ENCODE measurements around the gene SLC9A9. TPM values are rescaled to one million over a fixed set of nuclear protein-coding genes. Genes with fewer than 3 reads are reported as not detected.
A peak's percentile ranks its signal among the peaks of the same experiment; 100 is the strongest.

SLC9A9 gene
- total RNA-seq, 1 donor from 2014 or later: 0.22 TPM

GRCh38 chr3:143354342-143354741 lies 493.9 kb downstream of the SLC9A9 start:
- Mint-ChIP-seq H3K36me3 (no peaks in the 10 kb centered on the region), H3K27me3 (ENCODE audit: insufficient read depth, low read depth) (no peaks in the 10 kb centered on the region), H3K27ac (no peak overlapping the region), H3K4me3 (no peak overlapping the region), H3K9me3 (no peaks in the 10 kb centered on the region), H3K4me1 (peaks cover 30% of the 10 kb centered on the region)
- no peak overlapping the region for H3K4me3 ChIP-seq
- H4K20me1 ChIP-seq (ENCODE audit: low read depth): no peaks in the 10 kb centered on the region
- no peaks in the 10 kb centered on the region for H3F3A ChIP-seq (ENCODE audit: low read depth)
- no peak overlapping the region for H3K4me2 ChIP-seq
- H3K9ac ChIP-seq: no peak overlapping the region
- TF ChIP-seq EZH2 (IDR thresholded peaks at IDR 0.05): no peak
- TF ChIP-seq CTCF (IDR thresholded peaks at IDR 0.05): no peak
- no peak for TF ChIP-seq EZH2phosphoT487 (IDR thresholded peaks at IDR 0.05)
- peaks cover 13% of the 10 kb centered on the region for H3K4me1 ChIP-seq
- no peaks in the 10 kb centered on the region for H3K9me3 ChIP-seq (ENCODE audit: low read depth)
- no peak overlapping the region for H3K27ac ChIP-seq
- no peaks in the 10 kb centered on the region for H3K79me2 ChIP-seq (ENCODE audit: low read depth)
- no peaks in the 10 kb centered on the region for H3K36me3 ChIP-seq
- no peak overlapping the region for H2AFZ ChIP-seq (replicated peaks)
- H3K27me3 ChIP-seq: no peaks in the 10 kb centered on the region
- no peak for DNase-seq (ENCODE audit: low spot score)

GRCh38 chr3:143352850-143353550 lies 495.3 kb downstream of the SLC9A9 start:
- H3K27me3 Mint-ChIP-seq (ENCODE audit: insufficient read depth, low read depth): no peaks in the 10 kb centered on the region
- H3K4me3 Mint-ChIP-seq: no peak overlapping the region
- H4K20me1 ChIP-seq (ENCODE audit: low read depth): no peaks in the 10 kb centered on the region
- H3K9me3 Mint-ChIP-seq: no peaks in the 10 kb centered on the region
- H3F3A ChIP-seq (ENCODE audit: low read depth): no peaks in the 10 kb centered on the region
- no peaks in the 10 kb centered on the region for H3K36me3 ChIP-seq
- H3K4me2 ChIP-seq: peak overlapping the region; percentile 37
- no peak overlapping the region for H3K4me3 ChIP-seq
- H3K4me1 ChIP-seq: peaks cover 13% of the 10 kb centered on the region
- no peak overlapping the region for H3K27ac ChIP-seq
- peaks cover 27% of the 10 kb centered on the region for H3K4me1 Mint-ChIP-seq
- H3K9ac ChIP-seq: no peak overlapping the region
- H3K9me3 ChIP-seq (ENCODE audit: low read depth): no peaks in the 10 kb centered on the region
- TF ChIP-seq EZH2 (IDR thresholded peaks at IDR 0.05) (no peak), EZH2phosphoT487 (IDR thresholded peaks at IDR 0.05) (no peak), CTCF (IDR thresholded peaks at IDR 0.05) (no peak)
- H3K27ac Mint-ChIP-seq: no peak overlapping the region
- H3K36me3 Mint-ChIP-seq: no peaks in the 10 kb centered on the region
- DNase-seq (ENCODE audit: low spot score): peak; percentile 14
- H2AFZ ChIP-seq (replicated peaks): no peak overlapping the region
- no peaks in the 10 kb centered on the region for H3K79me2 ChIP-seq (ENCODE audit: low read depth)
- H3K27me3 ChIP-seq: no peaks in the 10 kb centered on the region

- peaks cover 27% of the 10 kb centered on the region for H3K4me1 Mint-ChIP-seq
- peak overlapping the region; percentile 29 for H3K27ac Mint-ChIP-seq
Measured at GRCh38 chr3:143351895-143352608, 496.2 kb downstream of the SLC9A9 start.

More at GRCh38 chr3:143351895-143352608, 496.2 kb downstream of the SLC9A9 start:
- no peak overlapping the region for H2AFZ ChIP-seq (replicated peaks)
- no peak overlapping the region for H3K4me3 Mint-ChIP-seq
- H4K20me1 ChIP-seq (ENCODE audit: low read depth): no peaks in the 10 kb centered on the region
- H3K36me3 Mint-ChIP-seq: no peaks in the 10 kb centered on the region
- peaks cover 13% of the 10 kb centered on the region for H3K4me1 ChIP-seq
- no peaks in the 10 kb centered on the region for H3K9me3 Mint-ChIP-seq
- H3F3A ChIP-seq (ENCODE audit: low read depth): no peaks in the 10 kb centered on the region
- DNase-seq (ENCODE audit: low spot score): no peak
- no peaks in the 10 kb centered on the region for H3K27me3 ChIP-seq
- TF ChIP-seq CTCF (IDR thresholded peaks at IDR 0.05) (no peak), EZH2phosphoT487 (IDR thresholded peaks at IDR 0.05) (no peak), EZH2 (IDR thresholded peaks at IDR 0.05) (no peak)
- no peak overlapping the region for H3K4me2 ChIP-seq
- H3K36me3 ChIP-seq: no peaks in the 10 kb centered on the region
- peaks cover 2% of the 10 kb centered on the region for H3K27me3 Mint-ChIP-seq (ENCODE audit: insufficient read depth, low read depth)
- no peak overlapping the region for H3K9ac ChIP-seq
- no peak overlapping the region for H3K4me3 ChIP-seq
- no peaks in the 10 kb centered on the region for H3K79me2 ChIP-seq (ENCODE audit: low read depth)
- H3K27ac ChIP-seq: no peak overlapping the region
- H3K9me3 ChIP-seq (ENCODE audit: low read depth): no peaks in the 10 kb centered on the region

Data from neural progenitor cell (in vitro differentiated cells).